Caco-2 (cell line): Measurements from ENCODE around the gene ZRSR2. TPM values are rescaled to one million over a fixed set of nuclear protein-coding genes. Genes with fewer than 3 reads are reported as not detected.

Experiments
- BruUV-seq: library from RNA; stranded (reverse); fragments of 400-500 nt; replicated peaks from 2 replicates; lab custom pipeline; 2021; lab: Mats Ljungman, UMichigan
- CTCF ChIA-PET: fragments of 300-600 bp; sonication (Branson Sonifier 250); formaldehyde crosslinking; loops from one replicate; lab custom pipeline; 2022; ENCODE audit warnings: antibody characterized with exemption; lab: Charles Lee
- POLR2A ChIA-PET: fragments of 300-600 bp; sonication (Branson Sonifier 250); formaldehyde crosslinking; loops from one replicate; lab custom pipeline; 2022; ENCODE audit warnings: antibody characterized with exemption; lab: Charles Lee
- DNase-seq, 2 experiments: peaks; one replicate each; pipeline versions ENCODE4 v3.0.0 to v3.0.0-alpha.2; 2020 to 2022
- H3K27me3 ChIP-seq: replicated peaks from 2 replicates; pipeline ENCODE4 v1.6.0; 2011; ENCODE audit warnings: low read length; ENCODE audit not compliant: control insufficient read depth, insufficient read depth
- H3K36me3 ChIP-seq: 2 replicates; pipeline ENCODE4 v1.5.1; 2011; ENCODE audit warnings: low read length; ENCODE audit not compliant: control insufficient read depth, insufficient read depth
- H3K4me1 ChIP-seq: fragments of 250-450 bp; sonication (Bioruptor Pico); 2 replicates; pipeline ENCODE4 v1.5.1; 2020; ENCODE audit warnings: mild to moderate bottlenecking
- H3K4me3 ChIP-seq: 2 replicates; pipeline ENCODE4 v1.5.1; 2011; ENCODE audit warnings: low read depth, mild to moderate bottlenecking, control low read depth, low read length
- H3K9me3 ChIP-seq: fragments of 250-450 bp; sonication (Bioruptor Pico); 2 replicates; pipeline ENCODE4 v1.5.1; 2020; ENCODE audit warnings: mild to moderate bottlenecking, moderate library complexity
- H3K27ac Mint-ChIP-seq: one replicate; pipeline ENCODE4 v1.8.0; 2022; ENCODE audit warnings: mixed read lengths; ENCODE audit not compliant: unreplicated experiment
- H3K27me3 Mint-ChIP-seq: one replicate; pipeline ENCODE4 v1.8.0; 2022; ENCODE audit warnings: mixed read lengths; ENCODE audit not compliant: insufficient read depth, unreplicated experiment
- H3K36me3 Mint-ChIP-seq: one replicate; pipeline ENCODE4 v1.8.0; 2022; ENCODE audit warnings: mild to moderate bottlenecking, mixed read lengths; ENCODE audit not compliant: insufficient read depth, unreplicated experiment
- H3K4me1 Mint-ChIP-seq: one replicate; pipeline ENCODE4 v1.8.0; 2022; ENCODE audit warnings: low read depth, mixed read lengths; ENCODE audit not compliant: unreplicated experiment
- H3K4me3 Mint-ChIP-seq: one replicate; pipeline ENCODE4 v1.8.0; 2022; ENCODE audit warnings: mild to moderate bottlenecking, moderate library complexity, mixed read lengths; ENCODE audit not compliant: unreplicated experiment
- H3K9me3 Mint-ChIP-seq: one replicate; pipeline ENCODE4 v1.8.0; 2022; ENCODE audit warnings: mixed read lengths; ENCODE audit not compliant: unreplicated experiment
- intact Hi-C: fragments of 100-400 bp; cut with micrococcal nuclease; formaldehyde crosslinking; loops from one replicate; pipeline ENCODE4 v1.10.0; 2022; ENCODE audit not compliant: unreplicated experiment
- total RNA-seq: library from RNA; stranded (reverse); gene quantifications from 2 replicates; pipeline ENCODE4 v1.2.3, GENCODE V29; 2022
- TF ChIP-seq, protein P1 (sequence below), 2 experiments: fragments of 200-600 bp in 1 of 2; IDR thresholded peaks; 1 replicate in 1 of 2; 2 replicates in 1 of 2; pipeline versions ENCODE4 v1.5.1 to v1.8.0; 2011 to 2022; ENCODE audit warnings: antibody characterized with exemption in 1 of 2, control low read depth in 1 of 2, inconsistent platforms in 1 of 2, low read depth in 1 of 2, low read length in 1 of 2, mild to moderate bottlenecking in 1 of 2, moderate library complexity in 1 of 2; ENCODE audit not compliant: insufficient read depth in 1 of 2, severe bottlenecking in 1 of 2, unreplicated experiment in 1 of 2

ZRSR2 gene
- total RNA-seq, 1 experiment from 2014 or later: 8.1 TPM

DNA sequence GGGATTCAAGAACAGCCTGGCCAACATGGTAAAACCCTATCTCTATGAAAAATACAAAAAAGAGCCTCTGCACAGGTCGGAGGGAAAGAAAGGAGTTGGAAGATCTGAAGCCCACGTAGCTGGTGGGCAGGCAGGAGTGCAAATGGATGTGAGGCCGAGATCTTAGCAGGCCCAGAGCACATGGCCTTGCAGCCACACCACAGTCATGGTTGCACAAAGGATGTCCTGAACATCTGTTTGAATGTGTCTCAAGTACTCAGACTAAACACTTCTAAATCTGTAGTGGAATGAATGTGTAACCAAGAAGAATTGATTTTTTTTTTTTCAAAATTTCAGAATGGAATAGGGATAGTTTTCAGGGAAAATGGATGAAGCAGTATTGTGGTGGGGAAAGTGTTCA lies 41.4 kb upstream of the ZRSR2 start:
- H3K4me1 Mint-ChIP-seq: peaks cover 18% of the 10 kb centered on the region
- H3K4me3 Mint-ChIP-seq: no peak overlapping the region
- no peaks in the 10 kb centered on the region for H3K27me3 Mint-ChIP-seq
- Histone ChIP-seq H3K36me3 (no peaks in the 10 kb centered on the region), H3K27me3 (no peaks in the 10 kb centered on the region), H3K4me3 (no peak overlapping the region), H3K9me3 (no peaks in the 10 kb centered on the region), H3K4me1 (no peaks in the 10 kb centered on the region)
- no peak for DNase-seq
- ChIA-PET CTCF (no interaction called here), POLR2A (no interaction called here)
- no peaks in the 10 kb centered on the region for H3K9me3 Mint-ChIP-seq
- BruUV-seq: no TSS peak
- H3K36me3 Mint-ChIP-seq: no peaks in the 10 kb centered on the region
- H3K27ac Mint-ChIP-seq: no peak overlapping the region
- TF ChIP-seq, protein P1, sequence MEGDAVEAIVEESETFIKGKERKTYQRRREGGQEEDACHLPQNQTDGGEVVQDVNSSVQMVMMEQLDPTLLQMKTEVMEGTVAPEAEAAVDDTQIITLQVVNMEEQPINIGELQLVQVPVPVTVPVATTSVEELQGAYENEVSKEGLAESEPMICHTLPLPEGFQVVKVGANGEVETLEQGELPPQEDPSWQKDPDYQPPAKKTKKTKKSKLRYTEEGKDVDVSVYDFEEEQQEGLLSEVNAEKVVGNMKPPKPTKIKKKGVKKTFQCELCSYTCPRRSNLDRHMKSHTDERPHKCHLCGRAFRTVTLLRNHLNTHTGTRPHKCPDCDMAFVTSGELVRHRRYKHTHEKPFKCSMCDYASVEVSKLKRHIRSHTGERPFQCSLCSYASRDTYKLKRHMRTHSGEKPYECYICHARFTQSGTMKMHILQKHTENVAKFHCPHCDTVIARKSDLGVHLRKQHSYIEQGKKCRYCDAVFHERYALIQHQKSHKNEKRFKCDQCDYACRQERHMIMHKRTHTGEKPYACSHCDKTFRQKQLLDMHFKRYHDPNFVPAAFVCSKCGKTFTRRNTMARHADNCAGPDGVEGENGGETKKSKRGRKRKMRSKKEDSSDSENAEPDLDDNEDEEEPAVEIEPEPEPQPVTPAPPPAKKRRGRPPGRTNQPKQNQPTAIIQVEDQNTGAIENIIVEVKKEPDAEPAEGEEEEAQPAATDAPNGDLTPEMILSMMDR (IDR thresholded peaks at IDR 0.05; ENCODE audit: insufficient read depth in 1 of 2, low read depth in 1 of 2, low read length in 1 of 2, severe bottlenecking in 1 of 2, unreplicated experiment in 1 of 2): no peak
- intact Hi-C loops: no loop called here

DNA sequence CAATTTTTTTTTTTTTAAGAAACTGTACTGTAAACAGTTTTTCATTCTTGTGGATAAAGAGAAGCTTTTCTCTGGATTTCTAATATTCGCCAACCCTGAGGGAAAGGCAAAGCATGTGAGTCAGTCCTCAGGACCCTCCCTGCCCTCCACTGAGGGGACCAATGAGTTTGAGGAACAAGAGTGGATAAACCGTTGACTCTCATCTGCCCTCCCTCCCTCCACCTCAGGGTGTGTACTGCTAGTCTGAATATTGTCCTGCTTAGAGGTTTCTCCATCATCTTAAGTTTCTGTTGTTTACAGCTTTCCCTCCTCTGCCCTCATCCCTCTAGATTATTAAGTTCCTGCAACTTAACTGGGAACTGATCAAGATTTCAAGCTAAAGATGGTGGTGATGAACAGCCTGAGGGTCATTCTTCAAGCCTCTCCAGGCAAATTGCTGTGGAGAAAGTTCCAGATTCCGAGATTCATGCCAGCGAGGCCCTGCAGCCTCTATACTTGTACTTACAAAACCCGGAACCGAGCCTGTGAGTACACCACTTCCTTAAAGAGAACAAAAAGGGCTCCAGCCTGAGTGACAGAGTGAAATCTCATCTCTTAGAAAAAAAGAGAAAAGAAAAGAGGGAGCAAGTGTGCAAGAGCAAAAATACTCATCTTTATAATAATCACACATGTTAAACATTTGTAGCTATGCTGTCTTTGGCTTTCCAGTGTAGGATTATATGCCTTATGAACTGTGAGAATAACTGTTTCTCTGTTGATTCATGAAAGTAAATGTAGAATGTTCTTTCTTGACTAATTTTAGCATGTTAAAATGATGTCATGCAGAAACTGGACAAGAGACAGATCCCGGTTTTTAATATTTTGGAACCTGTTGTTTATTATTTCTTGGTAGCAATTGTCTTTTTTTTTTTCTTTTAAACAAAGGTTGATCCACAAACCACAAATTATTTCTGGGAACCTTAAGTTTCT lies 40.4 kb upstream of the ZRSR2 start:
- no peak overlapping the region for H3K4me3 ChIP-seq
- Mint-ChIP-seq H3K36me3 (no peaks in the 10 kb centered on the region), H3K9me3 (no peaks in the 10 kb centered on the region), H3K27ac (no peak overlapping the region), H3K4me1 (peaks cover 11% of the 10 kb centered on the region), H3K4me3 (no peak overlapping the region), H3K27me3 (no peaks in the 10 kb centered on the region)
- H3K4me1 ChIP-seq: no peaks in the 10 kb centered on the region
- DNase-seq: no peak
- no peaks in the 10 kb centered on the region for H3K9me3 ChIP-seq
- TF ChIP-seq, protein P1 (IDR thresholded peaks at IDR 0.05; ENCODE audit: insufficient read depth in 1 of 2, low read depth in 1 of 2, low read length in 1 of 2, severe bottlenecking in 1 of 2, unreplicated experiment in 1 of 2): no peak
- H3K27me3 ChIP-seq: no peaks in the 10 kb centered on the region
- BruUV-seq: no TSS peak
- no peaks in the 10 kb centered on the region for H3K36me3 ChIP-seq
- CTCF ChIA-PET: no interaction called here
- intact Hi-C loops: no loop called here
- POLR2A ChIA-PET: no interaction called here

- POLR2A ChIA-PET: no interaction called here
- Mint-ChIP-seq H3K4me1 (peaks cover 11% of the 10 kb centered on the region), H3K27me3 (no peaks in the 10 kb centered on the region), H3K36me3 (no peaks in the 10 kb centered on the region), H3K9me3 (no peaks in the 10 kb centered on the region), H3K4me3 (no peak overlapping the region), H3K27ac (no peak overlapping the region)
- DNase-seq: no peak
- no peak overlapping the region for H3K4me3 ChIP-seq
- intact Hi-C loops: no loop called here
- H3K9me3 ChIP-seq: no peaks in the 10 kb centered on the region
- no peaks in the 10 kb centered on the region for H3K27me3 ChIP-seq
- H3K4me1 ChIP-seq: no peaks in the 10 kb centered on the region
- no TSS peak for BruUV-seq
- TF ChIP-seq, protein P1 (IDR thresholded peaks at IDR 0.05; ENCODE audit: insufficient read depth in 1 of 2, low read depth in 1 of 2, low read length in 1 of 2, severe bottlenecking in 1 of 2, unreplicated experiment in 1 of 2): no peak
- CTCF ChIA-PET: no interaction called here
- no peaks in the 10 kb centered on the region for H3K36me3 ChIP-seq
Measured at GRCh38 chrX:15750611-15751154, 39.6 kb upstream of the ZRSR2 start.
